HG02852 (cell line): ENCODE results near the gene C2CD2L.
A peak's percentile ranks its signal among the peaks of the same experiment; 100 is the strongest.
"Not testable (repeated sequence)": the region's sequence is repeated elsewhere in the genome, so short reads cannot be mapped to it uniquely, and the experiment has no call there.

Source experiments
- ATAC-seq: cut with Tn5 transposase; IDR thresholded peaks from one replicate; pipeline ENCODE4 v1.9.1; 2021; ENCODE audit warnings: mild to moderate bottlenecking, moderate library complexity; ENCODE audit not compliant: unreplicated experiment

The C2CD2L gene

DNA sequence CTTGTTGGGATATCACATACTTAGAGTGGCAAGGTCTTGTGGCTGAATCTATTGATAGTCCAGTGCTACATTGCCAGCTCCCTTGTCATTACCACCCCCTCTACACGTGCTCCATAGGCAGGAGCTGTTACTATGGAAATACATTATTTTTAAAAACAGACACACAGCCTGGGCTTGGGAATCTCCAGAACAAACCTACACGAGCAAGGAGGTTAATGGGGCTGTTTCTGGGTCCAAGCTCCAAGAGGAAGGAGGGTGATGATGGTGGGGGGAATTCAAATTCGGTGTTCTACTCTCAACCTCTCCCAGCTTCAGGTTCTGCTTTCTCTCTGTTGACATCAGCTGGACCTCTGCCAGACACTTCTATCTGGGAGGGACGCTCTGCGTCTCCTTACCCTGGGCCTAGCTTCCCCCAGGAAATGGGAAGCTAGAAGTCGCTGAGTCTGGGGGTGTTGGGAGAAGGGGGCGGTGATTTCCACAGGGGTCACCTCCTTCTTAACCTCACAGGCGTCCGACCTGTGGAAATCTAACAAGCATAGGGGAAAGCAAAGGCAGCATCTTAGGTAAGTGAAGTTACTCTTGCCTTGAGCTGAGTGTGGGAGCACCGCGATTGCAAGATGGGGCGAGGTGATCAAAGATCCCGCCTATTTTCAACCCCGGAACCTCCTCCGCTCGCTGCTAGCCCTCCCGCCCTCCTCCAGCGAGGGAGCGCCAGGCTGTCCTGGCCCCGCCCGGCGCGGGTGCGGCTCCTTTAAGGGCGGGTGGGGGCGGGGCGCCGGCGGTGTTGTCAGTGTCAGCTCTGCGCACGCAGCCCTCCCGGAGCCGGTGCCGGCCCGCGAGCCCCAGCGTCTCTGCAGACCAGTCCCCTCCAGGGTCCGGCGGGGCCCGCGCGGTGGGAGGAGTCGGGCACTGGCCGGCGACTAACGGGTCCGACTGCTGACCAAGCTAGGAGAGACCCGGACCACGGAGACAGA lies at the start of gene C2CD2L:
C2CD2L (plus strand) TSS at position 781 of the 974 bp plus-strand sequence. CDS start 398 bp downstream, outside the sequence.
- peak; percentile 82 for ATAC-seq

DNA sequence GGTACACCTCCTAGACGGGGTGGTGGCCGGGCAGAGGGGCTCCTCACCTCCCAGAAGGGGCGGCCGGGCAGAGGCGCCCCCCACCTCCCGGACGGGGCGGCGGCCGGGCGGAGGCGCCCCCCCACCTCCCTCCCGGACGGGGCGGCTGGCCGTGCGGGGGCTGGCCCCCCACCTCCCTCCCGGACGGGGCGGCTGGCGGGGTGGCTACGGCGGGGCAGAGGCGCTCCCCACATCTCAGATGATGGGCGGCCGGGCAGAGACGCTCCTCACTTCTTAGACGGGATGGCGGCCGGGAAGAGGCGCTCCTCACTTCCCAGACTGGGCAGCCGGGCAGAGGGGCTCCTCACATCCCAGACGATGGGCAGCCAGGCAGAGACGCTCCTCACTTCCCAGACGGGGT lies 48.0 kb upstream of the C2CD2L start:
- not testable (repeated sequence) for ATAC-seq

DNA sequence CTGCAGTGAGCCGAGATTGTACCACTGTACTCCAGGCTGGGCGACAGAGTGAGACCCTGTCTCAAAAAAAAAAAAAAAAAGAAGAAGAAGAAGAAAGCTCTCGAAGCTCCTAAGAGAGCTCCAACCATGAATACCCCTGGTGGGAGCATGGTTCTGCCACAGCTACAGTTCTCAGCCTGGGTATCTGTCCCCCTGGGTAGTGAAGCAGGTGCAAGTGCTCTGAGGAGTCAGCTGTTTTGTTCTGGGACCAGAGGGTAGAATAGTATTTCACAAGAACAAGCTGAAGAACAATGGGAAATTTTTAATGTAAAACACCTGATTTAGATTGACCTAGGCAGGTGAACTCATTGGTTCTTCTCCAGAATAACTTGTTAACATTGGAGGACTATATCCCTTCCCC lies 45.9 kb upstream of the C2CD2L start:
- no peak for ATAC-seq

- ATAC-seq = no peak
Observed at GRCh38 chr11:119062779-119063178, 44.4 kb upstream of the C2CD2L start.

DNA sequence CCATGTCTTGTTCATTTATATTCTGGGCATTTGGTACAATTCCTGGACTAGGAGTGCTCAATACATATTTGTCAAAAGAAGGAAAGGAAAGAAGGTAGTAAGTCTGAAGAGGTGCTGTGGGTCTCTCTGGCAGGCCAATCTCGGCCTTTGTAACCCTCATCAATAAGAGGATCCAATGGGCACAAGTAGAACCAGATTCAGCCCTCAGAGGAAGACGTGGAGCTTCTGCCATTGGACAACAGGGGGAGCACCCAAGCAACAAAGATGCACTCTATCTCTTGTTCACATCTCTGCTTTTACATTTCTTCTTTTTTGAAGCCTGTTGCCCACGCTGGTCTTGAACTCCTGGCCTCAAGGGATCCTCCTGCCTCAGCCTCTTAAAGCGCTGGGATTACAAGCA lies 41.8 kb upstream of the C2CD2L start:
- no peak for ATAC-seq

DNA sequence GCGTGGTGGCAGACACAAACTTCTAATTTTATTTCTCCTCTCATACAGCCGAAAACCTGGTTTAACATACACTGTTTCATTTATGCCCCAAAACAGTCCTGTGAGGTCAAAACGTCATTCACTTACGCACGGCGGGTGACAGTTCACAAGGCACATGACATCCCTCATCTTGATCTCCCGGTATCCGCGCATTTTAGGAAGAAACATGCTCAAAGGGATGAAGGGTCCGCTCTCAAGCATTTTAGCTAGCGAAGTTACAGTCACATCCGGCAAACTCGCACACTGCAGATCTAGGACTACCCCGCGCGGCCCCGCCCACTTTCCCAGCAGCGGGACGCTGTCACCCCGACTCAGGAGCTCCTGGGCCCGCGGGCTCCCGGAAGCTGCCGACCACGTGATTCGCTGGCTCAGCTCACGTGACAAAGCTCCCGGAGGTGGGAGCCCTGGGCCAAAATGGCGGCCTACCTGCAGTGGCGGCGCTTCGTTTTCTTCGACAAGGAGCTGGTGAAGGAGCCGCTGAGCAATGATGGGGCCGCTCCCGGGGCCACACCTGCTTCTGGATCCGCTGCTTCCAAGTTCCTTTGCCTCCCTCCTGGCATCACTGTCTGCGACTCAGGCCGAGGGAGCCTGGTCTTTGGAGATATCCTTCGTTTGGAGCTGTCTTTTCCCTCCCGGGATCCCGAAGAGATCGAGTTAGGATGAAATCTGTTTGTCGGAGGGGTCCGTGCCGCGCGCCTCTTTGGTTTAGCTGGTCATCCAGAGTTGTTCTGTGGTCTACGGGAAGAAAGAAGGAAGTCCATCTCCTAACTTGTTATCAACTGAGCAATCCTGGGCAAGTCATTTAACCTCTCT lies 39.5 kb upstream of the C2CD2L start, which contains the start of gene VPS11:
VPS11 (plus strand) TSS at position 448 of the 852 bp plus-strand sequence; CDS start at position 454, 6 bp downstream.
- peak; percentile 95 for ATAC-seq

- ATAC-seq = no peak
Observed at GRCh38 chr11:119077839-119078238, 29.3 kb upstream of the C2CD2L start.

DNA sequence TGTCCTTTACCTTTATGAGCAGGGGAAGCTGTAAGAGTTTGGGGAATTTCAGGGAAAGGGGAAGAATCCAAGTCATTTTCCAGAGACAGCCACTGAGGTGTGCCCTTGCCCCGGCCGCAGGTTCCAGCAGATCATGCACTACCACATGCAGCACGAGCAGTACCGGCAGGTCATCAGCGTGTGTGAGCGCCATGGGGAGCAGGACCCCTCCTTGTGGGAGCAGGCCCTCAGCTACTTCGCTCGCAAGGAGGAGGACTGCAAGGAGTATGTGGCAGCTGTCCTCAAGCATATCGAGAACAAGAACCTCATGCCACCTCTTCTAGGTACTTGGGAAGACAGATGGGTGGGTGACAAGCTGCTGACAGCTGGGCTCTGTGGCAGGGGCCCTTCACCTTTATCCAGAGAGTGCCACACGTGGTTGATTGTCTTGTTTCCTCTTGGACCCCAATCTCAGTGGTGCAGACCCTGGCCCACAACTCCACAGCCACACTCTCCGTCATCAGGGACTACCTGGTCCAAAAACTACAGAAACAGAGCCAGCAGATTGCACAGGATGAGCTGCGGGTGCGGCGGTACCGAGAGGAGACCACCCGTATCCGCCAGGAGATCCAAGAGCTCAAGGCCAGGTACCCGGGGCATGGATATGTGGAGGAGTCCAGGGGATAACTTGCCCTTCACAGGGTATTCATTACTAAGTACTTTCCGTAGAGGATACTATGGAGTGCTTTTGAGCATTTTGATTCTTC lies 28.3 kb upstream of the C2CD2L start:
- no peak for ATAC-seq

DNA sequence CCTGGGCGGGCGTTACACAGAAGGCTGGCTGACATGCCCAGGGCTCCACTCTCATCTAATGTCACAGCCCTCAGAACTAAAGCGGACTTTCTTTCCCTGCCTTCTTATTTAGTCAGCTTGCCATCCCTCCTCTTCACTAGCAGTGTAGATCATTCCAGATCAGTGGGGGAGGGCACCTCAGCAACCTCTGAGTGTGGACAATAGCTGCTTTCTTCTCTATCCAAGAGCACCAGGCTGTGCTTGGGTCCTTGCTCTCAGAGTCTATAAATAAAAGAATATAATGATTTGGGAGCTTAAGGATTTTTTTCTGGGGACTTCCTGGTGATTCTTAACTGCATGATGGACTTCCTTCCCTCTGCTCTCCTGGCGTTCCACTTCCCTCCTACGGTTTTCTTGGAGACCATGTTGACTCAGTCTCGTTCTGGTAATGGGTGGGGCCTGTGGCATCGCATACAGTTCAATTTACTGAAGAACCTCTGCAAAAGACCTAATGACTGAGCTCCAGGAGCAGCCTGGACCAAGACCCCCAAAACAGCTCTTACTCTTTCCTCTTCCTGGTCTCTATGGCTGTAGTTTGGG lies 25.4 kb upstream of the C2CD2L start:
- no peak for ATAC-seq

DNA sequence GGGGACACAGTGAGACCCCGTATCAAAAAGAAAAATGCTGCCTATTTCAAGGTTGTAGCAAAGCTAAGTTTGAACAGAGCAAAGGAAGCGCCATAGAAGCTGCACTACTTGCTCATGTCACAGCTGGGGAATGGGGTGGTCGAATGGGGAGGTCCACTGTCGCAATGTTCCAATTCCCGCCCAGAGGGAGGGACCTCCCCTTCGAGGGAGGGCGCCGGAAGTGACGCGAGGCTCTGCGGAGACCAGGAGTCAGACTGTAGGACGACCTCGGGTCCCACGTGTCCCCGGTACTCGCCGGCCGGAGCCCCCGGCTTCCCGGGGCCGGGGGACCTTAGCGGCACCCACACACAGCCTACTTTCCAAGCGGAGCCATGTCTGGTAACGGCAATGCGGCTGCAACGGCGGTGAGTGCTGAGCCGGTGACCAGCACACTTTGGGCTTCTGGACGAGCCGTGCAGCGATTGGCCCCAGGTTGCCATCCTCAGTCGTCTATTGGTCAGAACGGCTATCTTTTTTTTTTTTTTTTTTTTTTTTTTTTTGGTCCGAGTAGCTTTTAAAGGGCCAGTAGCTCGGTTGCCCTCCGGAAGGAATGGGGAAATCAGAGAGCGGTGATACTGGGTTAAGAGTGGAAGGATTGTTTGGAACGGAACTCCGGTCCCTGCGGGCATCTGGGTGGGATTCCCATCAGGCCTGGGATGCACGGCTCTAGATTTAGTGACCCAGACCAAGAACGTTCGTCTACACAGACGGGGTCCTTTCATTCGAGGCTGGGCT lies 22.3 kb upstream of the C2CD2L start, which contains the start of gene HMBS:
HMBS (plus strand) TSS at position 219 of the 774 bp plus-strand sequence; CDS start at position 372, 153 bp downstream.
- ATAC-seq = peak; percentile 91

DNA sequence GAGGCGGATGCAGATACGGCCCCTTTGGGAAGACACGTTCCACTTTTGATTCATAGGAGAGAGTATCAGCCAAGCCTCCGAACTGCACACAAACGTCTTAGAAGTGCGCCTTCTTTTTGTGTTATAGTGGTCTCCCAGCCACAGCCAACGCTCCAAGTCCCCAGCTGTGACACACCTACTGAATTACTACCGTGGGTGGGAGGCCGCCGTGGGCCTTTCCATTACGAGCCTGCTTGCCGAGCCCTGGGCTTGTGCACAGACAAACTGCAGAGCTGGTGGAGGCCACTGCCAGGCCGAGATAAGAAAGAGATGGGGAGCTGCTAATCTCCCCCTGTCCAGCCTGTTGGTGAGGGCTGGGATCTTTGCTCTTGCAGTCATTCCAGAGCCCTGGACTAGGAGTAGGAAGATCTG lies 21.7 kb upstream of the C2CD2L start:
- peak; percentile 14 for ATAC-seq

- no peak for ATAC-seq
Observed at GRCh38 chr11:119087123-119087522, 20.0 kb upstream of the C2CD2L start.

DNA sequence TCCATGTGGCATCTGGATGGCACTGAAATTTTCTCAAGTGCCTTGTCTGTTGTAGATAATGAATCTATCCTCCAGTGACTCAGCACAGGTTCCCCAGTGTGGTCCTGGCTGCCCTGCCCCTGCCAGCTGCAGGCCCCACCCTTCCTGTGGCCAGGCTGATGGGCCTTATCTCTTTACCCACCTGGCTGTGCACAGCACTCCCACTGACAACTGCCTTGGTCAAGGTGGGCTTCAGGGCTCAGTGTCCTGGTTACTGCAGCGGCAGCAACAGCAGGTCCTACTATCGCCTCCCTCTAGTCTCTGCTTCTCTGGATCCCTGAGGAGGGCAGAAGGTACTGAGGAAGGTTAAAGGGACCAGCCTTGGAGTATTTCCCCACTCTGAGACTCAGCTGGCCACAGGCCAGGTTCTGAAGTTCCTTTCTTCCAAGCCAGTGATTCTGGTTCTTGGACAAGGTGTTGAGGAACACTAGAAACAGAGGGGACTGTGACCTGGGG lies 19.4 kb upstream of the C2CD2L start:
- ATAC-seq = no peak

DNA sequence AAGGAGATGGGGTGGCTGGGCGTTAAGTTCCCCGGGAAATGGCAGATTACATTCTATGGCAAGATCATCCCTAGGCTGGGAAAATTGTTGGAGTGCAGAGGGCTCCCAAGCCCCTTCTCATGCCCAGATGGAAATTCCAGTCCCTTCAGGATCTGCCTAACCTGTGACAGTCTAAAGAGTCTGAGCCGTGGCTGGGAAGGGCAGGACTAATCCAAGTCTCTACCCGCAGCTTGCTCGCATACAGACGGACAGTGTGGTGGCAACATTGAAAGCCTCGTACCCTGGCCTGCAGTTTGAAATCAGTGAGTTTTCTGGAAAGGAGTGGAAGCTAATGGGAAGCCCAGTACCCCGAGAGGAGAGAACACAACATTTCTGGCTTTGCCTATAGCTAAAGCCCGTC lies 18.7 kb upstream of the C2CD2L start:
- no peak for ATAC-seq

- no peak for ATAC-seq
Observed at GRCh38 chr11:119089319-119089718, 17.8 kb upstream of the C2CD2L start.

DNA sequence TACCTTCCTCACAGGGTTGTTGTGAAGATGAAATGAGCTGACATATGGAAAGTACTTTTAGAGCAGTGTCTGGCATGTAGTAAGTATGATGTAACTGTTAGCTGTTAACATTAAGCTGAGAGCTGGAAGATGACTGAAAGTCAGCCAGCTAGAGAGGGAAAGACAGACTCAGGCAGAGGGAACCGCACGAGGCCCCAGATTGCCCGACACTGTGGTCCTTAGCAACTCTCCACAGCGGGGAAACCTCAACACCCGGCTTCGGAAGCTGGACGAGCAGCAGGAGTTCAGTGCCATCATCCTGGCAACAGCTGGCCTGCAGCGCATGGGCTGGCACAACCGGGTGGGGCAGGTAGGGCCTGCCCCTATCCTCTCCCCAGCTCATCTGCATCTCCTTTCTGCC lies 16.0 kb upstream of the C2CD2L start:
- ATAC-seq = no peak

GRCh38 chr11:119091966-119092879 lies 14.9 kb upstream of the C2CD2L start:
- ATAC-seq = no peak
